ENCODE measurements around the gene TMEM185B. TPM values are rescaled to one million over a fixed set of nuclear protein-coding genes. Genes with fewer than 3 reads are reported as not detected.

Gene TMEM185B
- total RNA-seq, 2 experiments from 2014 or later = 20.3 to 21.4 TPM

- Mint-ChIP-seq H3K36me3 (peaks cover 41% of the 10 kb centered on the region), H3K9me3 (ENCODE audit: low read depth) (peaks cover 12% of the 10 kb centered on the region), H3K27ac (no peak overlapping the region), H3K27me3 (no peaks in the 10 kb centered on the region), H3K4me3 (no peak overlapping the region), H3K4me1 (peaks cover 47% of the 10 kb centered on the region)
- DNase-seq = no peak
- CTCF ChIA-PET = interaction anchor here (1.0 kb wide), 1 partner anchor 81 kb away, joined by 4 read pairs; no protein-coding TSS in a partner anchor
- ATAC-seq = no peak
Observed at GRCh38 chr2:120257522-120257921, 34.3 kb upstream of the TMEM185B start.

GRCh38 chr2:120256651-120257000, 33.4 kb upstream of the TMEM185B start:
- no peak overlapping the region for H3K4me3 Mint-ChIP-seq
- peaks cover 55% of the 10 kb centered on the region for H3K4me1 Mint-ChIP-seq
- peaks cover 41% of the 10 kb centered on the region for H3K36me3 Mint-ChIP-seq
- peaks cover 12% of the 10 kb centered on the region for H3K9me3 Mint-ChIP-seq (ENCODE audit: low read depth)
- CTCF ChIA-PET = interaction anchor here (1.9 kb wide), 1 partner anchor 57 kb away, joined by 6 read pairs; no protein-coding TSS in a partner anchor
- no peaks in the 10 kb centered on the region for H3K27me3 Mint-ChIP-seq
- DNase-seq (no peak), ATAC-seq (no peak)
- H3K27ac Mint-ChIP-seq = no peak overlapping the region

DNA sequence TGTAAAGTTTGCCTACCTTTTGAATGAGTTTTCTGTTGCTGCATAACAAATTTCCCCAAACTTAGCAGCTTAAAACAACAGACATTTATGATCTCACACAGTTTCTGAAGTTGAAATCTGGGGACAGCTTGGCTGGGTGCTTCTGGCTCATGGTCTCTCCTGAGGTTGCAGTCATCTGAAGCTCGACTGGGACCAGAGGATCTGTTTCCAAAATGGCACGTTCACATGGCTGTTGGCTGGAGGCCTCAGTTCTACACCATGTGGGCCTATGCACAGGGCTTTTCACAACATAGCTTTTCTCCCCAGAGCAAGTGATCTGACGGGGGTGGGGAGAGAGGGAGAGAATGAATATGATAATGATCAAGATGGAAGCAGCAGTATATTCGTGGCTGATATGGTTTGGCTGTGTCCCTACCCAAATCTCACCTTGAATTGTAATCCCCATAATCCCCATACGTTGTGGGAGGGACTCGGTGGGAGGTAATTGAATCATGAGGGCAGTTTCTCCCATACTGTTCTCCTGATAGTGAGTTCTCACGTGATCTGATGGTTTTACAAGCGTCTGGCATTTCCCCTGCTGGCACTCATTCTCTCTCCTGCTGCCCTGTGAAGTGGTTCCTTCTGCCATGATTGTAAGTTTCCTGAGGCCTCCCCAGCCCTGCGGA, 32.9 kb upstream of the TMEM185B start:
- Mint-ChIP-seq H3K36me3 (peaks cover 41% of the 10 kb centered on the region), H3K27ac (no peak overlapping the region), H3K27me3 (no peaks in the 10 kb centered on the region), H3K4me3 (no peak overlapping the region), H3K4me1 (peaks cover 56% of the 10 kb centered on the region), H3K9me3 (ENCODE audit: low read depth) (peaks cover 12% of the 10 kb centered on the region)
- CTCF ChIA-PET = interaction anchor here (0.8 to 1.9 kb wide), 3 partner anchors 22 to 82 kb away, joined by 3 to 6 read pairs (median 3); no protein-coding TSS in a partner anchor
- DNase-seq (no peak), ATAC-seq (no peak)

GRCh38 chr2:120255071-120255470, 31.9 kb upstream of the TMEM185B start:
- Mint-ChIP-seq H3K27ac (no peak overlapping the region), H3K4me3 (peak overlapping the region; percentile 4), H3K27me3 (peaks cover 3% of the 10 kb centered on the region), H3K36me3 (peaks cover 34% of the 10 kb centered on the region), H3K9me3 (ENCODE audit: low read depth) (peaks cover 7% of the 10 kb centered on the region), H3K4me1 (peaks cover 62% of the 10 kb centered on the region)
- ATAC-seq (no peak), DNase-seq (no peak)
- CTCF ChIA-PET = interaction anchor here (0.8 to 1.9 kb wide), 4 partner anchors 21 to 81 kb away, joined by 3 to 6 read pairs (median 3); no protein-coding TSS in a partner anchor

DNA sequence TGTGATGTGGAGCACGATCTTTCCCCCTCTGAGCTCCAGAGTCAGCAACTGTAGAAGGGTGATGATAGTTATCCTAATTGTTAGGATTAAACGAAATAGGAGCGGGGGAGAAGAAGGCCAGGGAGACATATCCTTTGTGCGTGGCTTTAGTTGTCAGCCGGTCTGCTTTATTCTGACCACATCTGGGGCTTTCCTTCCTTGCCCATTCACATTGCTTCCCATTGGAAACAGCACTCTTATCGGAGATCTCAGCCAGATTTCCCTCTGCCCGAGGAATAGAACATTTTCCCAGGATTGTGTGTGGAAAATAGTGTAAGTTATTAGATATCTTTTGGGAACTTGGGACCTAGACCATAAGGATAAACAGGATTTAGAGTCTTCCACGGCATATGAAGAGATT, 31.0 kb upstream of the TMEM185B start:
- Mint-ChIP-seq H3K4me3 (peak overlapping the region; percentile 98), H3K4me1 (peaks cover 59% of the 10 kb centered on the region), H3K9me3 (ENCODE audit: low read depth) (peaks cover 7% of the 10 kb centered on the region), H3K36me3 (peaks cover 31% of the 10 kb centered on the region), H3K27ac (no peak overlapping the region), H3K27me3 (peaks cover 9% of the 10 kb centered on the region)
- no peak for ATAC-seq
- DNase-seq = no peak
- CTCF ChIA-PET = interaction anchor here (1.0 to 3.3 kb wide), 4 partner anchors 21 to 60 kb away, joined by 3 to 24 read pairs (median 7); no protein-coding TSS in a partner anchor

DNA sequence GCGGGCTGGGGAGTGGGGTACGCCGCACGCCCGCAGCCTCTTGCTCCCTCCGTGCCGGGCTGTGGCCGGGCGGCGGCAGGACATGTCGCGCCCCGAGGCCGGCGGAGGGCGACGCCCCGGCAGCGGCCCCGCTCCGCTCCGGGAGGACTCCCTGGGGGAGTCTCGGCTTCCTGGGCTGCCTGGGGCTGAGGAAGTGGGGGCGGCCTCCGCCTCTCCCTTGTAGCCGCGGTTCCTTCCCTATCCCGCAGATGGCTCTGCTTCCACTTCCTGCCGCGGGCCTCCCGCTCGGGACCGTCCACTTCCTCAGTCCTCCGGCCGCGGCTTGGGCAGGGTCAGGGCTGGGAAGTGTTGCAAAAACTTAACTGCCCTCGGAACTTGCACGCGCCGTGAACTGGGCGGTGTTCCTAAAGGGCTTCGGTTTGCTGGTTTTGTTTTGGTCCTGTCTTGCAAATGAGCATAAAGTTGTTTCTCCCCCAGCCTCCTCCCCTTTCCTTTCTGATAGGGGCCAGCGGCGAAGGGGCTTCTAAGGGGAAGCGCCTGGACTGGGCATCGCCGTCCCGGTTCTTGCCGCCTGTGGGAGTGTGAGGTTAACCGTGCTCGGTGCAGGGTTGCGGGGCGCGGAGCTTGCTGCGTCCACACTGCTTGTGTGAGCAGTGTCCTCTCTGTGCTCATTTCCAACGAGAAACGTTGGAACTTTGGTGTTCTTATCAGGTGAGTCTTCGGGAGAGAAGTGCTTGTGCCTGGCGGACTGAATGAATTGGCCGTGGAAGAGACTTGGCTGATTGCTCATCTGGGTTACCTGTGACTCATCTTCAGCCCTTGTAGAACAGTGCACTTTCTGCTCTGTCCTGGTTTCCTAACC, 30.1 kb upstream of the TMEM185B start:
- Mint-ChIP-seq H3K9me3 (ENCODE audit: low read depth) (peaks cover 4% of the 10 kb centered on the region), H3K4me3 (peak overlapping the region; percentile 98), H3K36me3 (peaks cover 25% of the 10 kb centered on the region), H3K27ac (peak overlapping the region; percentile 78), H3K4me1 (peaks cover 58% of the 10 kb centered on the region), H3K27me3 (peaks cover 14% of the 10 kb centered on the region)
- DNase-seq (peak; percentile 65), ATAC-seq (peak; percentile 44)
- CTCF ChIA-PET = interaction anchor here (0.6 to 3.3 kb wide), 7 partner anchors 13 to 61 kb away, joined by 3 to 24 read pairs (median 8); no protein-coding TSS in a partner anchor

GRCh38 chr2:120252225-120253020, 29.2 kb upstream of the TMEM185B start, which contains the start of gene RALB:
RALB (plus strand) TSS chr2:120252852; CDS start chr2:120278665, 25,813 bp downstream.
- H3K27me3 Mint-ChIP-seq = peaks cover 17% of the 10 kb centered on the region
- CTCF ChIA-PET = interaction anchor here (0.6 to 3.3 kb wide), 8 partner anchors 11 to 76 kb away, joined by 3 to 24 read pairs (median 6); no protein-coding TSS in a partner anchor
- peaks cover 59% of the 10 kb centered on the region for H3K4me1 Mint-ChIP-seq

DNA sequence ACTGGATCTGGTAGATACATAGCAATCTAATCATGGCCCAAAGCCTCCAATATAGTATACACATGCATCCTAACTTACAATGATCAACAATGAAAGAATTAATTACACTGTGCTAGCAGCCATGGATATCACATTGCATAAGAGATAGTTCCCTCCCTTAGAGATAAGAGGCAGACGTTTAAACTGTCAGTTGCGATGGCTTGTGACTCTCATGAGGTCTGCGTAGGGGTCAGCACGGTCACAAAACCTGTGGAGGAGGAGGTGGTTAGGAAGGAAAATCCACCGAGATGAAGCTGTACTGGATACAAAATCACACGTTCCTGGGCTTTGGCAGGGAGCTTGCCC, 28.7 kb upstream of the TMEM185B start:
- Mint-ChIP-seq H3K4me3 (peak overlapping the region; percentile 98), H3K36me3 (peaks cover 17% of the 10 kb centered on the region), H3K27me3 (peaks cover 19% of the 10 kb centered on the region), H3K4me1 (peaks cover 59% of the 10 kb centered on the region), H3K27ac (peak overlapping the region; percentile 92), H3K9me3 (ENCODE audit: low read depth) (no peaks in the 10 kb centered on the region)
- no peak for DNase-seq
- CTCF ChIA-PET = interaction anchor here (1.1 to 3.3 kb wide), 7 partner anchors 12 to 75 kb away, joined by 3 to 24 read pairs (median 8); no protein-coding TSS in a partner anchor
- ATAC-seq = no peak

More at GRCh38 chr2:120252225-120253020, 29.2 kb upstream of the TMEM185B start, which contains the start of gene RALB:
- ATAC-seq (peak; percentile 96), DNase-seq (peak; percentile 99)
- Mint-ChIP-seq H3K9me3 (ENCODE audit: low read depth) (no peaks in the 10 kb centered on the region), H3K4me3 (peak within 1 kb of the TSS; percentile 98), H3K36me3 (peaks cover 17% of the 10 kb centered on the region), H3K27ac (peak within 1 kb of the TSS; percentile 92)

DNA sequence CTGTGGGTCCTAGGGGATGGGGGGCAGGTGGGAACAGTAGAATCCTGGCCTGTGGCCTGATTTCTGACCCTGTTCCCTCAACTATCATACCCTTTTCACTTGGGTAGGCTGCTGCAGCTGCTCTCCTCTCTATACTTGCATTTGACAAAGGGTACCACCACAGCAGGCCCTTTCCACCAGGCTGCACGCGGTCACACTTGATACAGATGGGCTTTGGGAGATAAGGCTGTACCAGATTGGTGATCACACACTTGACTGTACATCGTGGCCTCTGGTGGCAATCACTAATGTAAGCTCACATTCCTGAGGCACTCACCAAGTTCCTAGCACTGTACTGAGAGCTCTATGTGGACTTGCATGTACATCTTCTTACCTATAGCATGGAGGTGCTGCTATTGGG, 27.9 kb upstream of the TMEM185B start:
- Mint-ChIP-seq H3K4me1 (peaks cover 53% of the 10 kb centered on the region), H3K4me3 (no peak overlapping the region), H3K36me3 (peaks cover 10% of the 10 kb centered on the region), H3K27me3 (peaks cover 20% of the 10 kb centered on the region), H3K9me3 (ENCODE audit: low read depth) (no peaks in the 10 kb centered on the region), H3K27ac (no peak overlapping the region)
- CTCF ChIA-PET = interaction anchor here (1.7 to 3.3 kb wide), 4 partner anchors 15 to 74 kb away, joined by 4 to 24 read pairs (median 8); no protein-coding TSS in a partner anchor
- ATAC-seq (no peak), DNase-seq (no peak)

GRCh38 chr2:120250640-120251039, 27.4 kb upstream of the TMEM185B start:
- Mint-ChIP-seq H3K4me3 (no peak overlapping the region), H3K4me1 (peaks cover 49% of the 10 kb centered on the region)
- CTCF ChIA-PET = interaction anchor here (3.1 kb wide), 1 partner anchor 62 kb away, joined by 10 read pairs; no protein-coding TSS in a partner anchor

GRCh38 chr2:120247851-120248250, 24.7 kb upstream of the TMEM185B start:
- H3K4me3 Mint-ChIP-seq = no peak overlapping the region
- CTCF ChIA-PET = interaction anchor here (1.1 kb wide), 1 partner anchor 73 kb away, joined by 4 read pairs; no protein-coding TSS in a partner anchor
- peaks cover 5% of the 10 kb centered on the region for H3K9me3 Mint-ChIP-seq (ENCODE audit: low read depth)
- H3K27me3 Mint-ChIP-seq = peaks cover 20% of the 10 kb centered on the region
- H3K4me1 Mint-ChIP-seq = peaks cover 31% of the 10 kb centered on the region
- H3K27ac Mint-ChIP-seq = no peak overlapping the region
- H3K36me3 Mint-ChIP-seq = peaks cover 2% of the 10 kb centered on the region
- DNase-seq (no peak), ATAC-seq (no peak)

More at GRCh38 chr2:120250640-120251039, 27.4 kb upstream of the TMEM185B start:
- Mint-ChIP-seq H3K9me3 (ENCODE audit: low read depth) (no peaks in the 10 kb centered on the region), H3K27ac (no peak overlapping the region), H3K36me3 (peaks cover 6% of the 10 kb centered on the region), H3K27me3 (peaks cover 20% of the 10 kb centered on the region)
- DNase-seq = no peak
- no peak for ATAC-seq

GRCh38 chr2:120246546-120247300, 23.5 kb upstream of the TMEM185B start:
- Mint-ChIP-seq H3K27me3 (peaks cover 20% of the 10 kb centered on the region), H3K27ac (no peak overlapping the region), H3K36me3 (peaks cover 2% of the 10 kb centered on the region), H3K4me1 (peaks cover 24% of the 10 kb centered on the region), H3K9me3 (ENCODE audit: low read depth) (peaks cover 5% of the 10 kb centered on the region), H3K4me3 (no peak overlapping the region)
- CTCF ChIA-PET = interaction anchor here (1.1 kb wide), 1 partner anchor 72 kb away, joined by 4 read pairs; no protein-coding TSS in a partner anchor
- DNase-seq (no peak), ATAC-seq (no peak)
